IMR-90 (cell line): ENCODE data around the gene EDEM3. TPM values are rescaled to one million over a fixed set of nuclear protein-coding genes. Genes with fewer than 3 reads are reported as not detected.

ENCODE experiments used
- ATAC-seq: fragments of 200-7000 bp; cut with Tn5 transposase; 2 replicates; pipeline ENCODE4 v1.9.1; 2020; ENCODE audit warnings: low read depth, mild to moderate bottlenecking, moderate library complexity
- BruUV-seq: library from RNA; stranded (reverse); fragments of 400-500 nt; replicated peaks from 2 replicates; lab custom pipeline; 2021; lab: Mats Ljungman, UMichigan
- CTCF ChIA-PET: fragments of 300-600 bp; formaldehyde crosslinking; extraction: SDS; loops from one replicate; lab custom pipeline; 2021; ENCODE audit warnings: antibody characterized with exemption; lab: Yijun Ruan, JAX
- POLR2A ChIA-PET: fragments of 300-600 bp; sonication (Branson Sonifier 250); formaldehyde crosslinking; loops from one replicate; lab custom pipeline; 2022; ENCODE audit warnings: antibody characterized with exemption; ENCODE audit not compliant: unreplicated experiment; lab: Charles Lee
- DNase-seq: peaks from one replicate; pipeline ENCODE4 v3.0.0; 2013
- H2AFZ ChIP-seq: replicated peaks from 2 replicates; pipeline ENCODE3; 2013; ENCODE audit warnings: low read length, mild to moderate bottlenecking; ENCODE audit not compliant: poor library complexity
- H2AK5ac ChIP-seq: 2 replicates; pipeline ENCODE4 v1.6.1; 2013; ENCODE audit warnings: low read depth, low read length, inconsistent platforms
- H2AK9ac ChIP-seq: replicated peaks from 2 replicates; pipeline ENCODE3; 2013; ENCODE audit warnings: mild to moderate bottlenecking, low read depth, low read length, moderate library complexity; ENCODE audit not compliant: poor library complexity
- H2BK120ac ChIP-seq: 2 replicates; pipeline ENCODE4 v1.6.1; 2013; ENCODE audit warnings: low read depth, low read length, inconsistent platforms
- H2BK15ac ChIP-seq: 3 replicates; pipeline ENCODE4 v1.6.1; 2013; ENCODE audit warnings: low read depth, low read length, inconsistent platforms
- H2BK20ac ChIP-seq: 2 replicates; pipeline ENCODE4 v1.6.1; 2013; ENCODE audit warnings: low read depth, mild to moderate bottlenecking, inconsistent platforms, low read length, moderate library complexity
- H2BK5ac ChIP-seq: 2 replicates; pipeline ENCODE4 v1.6.1; 2013; ENCODE audit warnings: mild to moderate bottlenecking, low read depth, low read length, inconsistent platforms; ENCODE audit not compliant: poor library complexity, severe bottlenecking
- H3K14ac ChIP-seq: replicated peaks from 2 replicates; pipeline ENCODE4 v1.6.1; 2013; ENCODE audit warnings: low read depth, low read length, inconsistent platforms
- H3K18ac ChIP-seq: 2 replicates; pipeline ENCODE4 v1.6.1; 2013; ENCODE audit warnings: low read depth, low read length, control low read depth
- H3K23ac ChIP-seq: 2 replicates; pipeline ENCODE4 v1.6.1; 2013; ENCODE audit warnings: low read depth, low read length, inconsistent platforms
- H3K27ac ChIP-seq: 2 replicates; pipeline ENCODE4 v1.5.1; 2013; ENCODE audit warnings: mild to moderate bottlenecking, control low read depth, low read length; ENCODE audit not compliant: insufficient read depth
- H3K27me3 ChIP-seq: 2 replicates; pipeline ENCODE4 v1.6.1; 2013; ENCODE audit warnings: low read length; ENCODE audit not compliant: control insufficient read depth, insufficient read depth
- H3K36me3 ChIP-seq: 2 replicates; pipeline ENCODE4 v1.6.1; 2013; ENCODE audit warnings: low read length, mixed read lengths; ENCODE audit not compliant: control insufficient read depth, insufficient read depth
- H3K4ac ChIP-seq: 2 replicates; pipeline ENCODE4 v1.6.1; 2013; ENCODE audit warnings: low read depth, low read length, inconsistent platforms
- H3K4me1 ChIP-seq: 2 replicates; pipeline ENCODE4 v1.6.1; 2013; ENCODE audit warnings: low read length, mixed read lengths; ENCODE audit not compliant: control insufficient read depth, insufficient read depth
- H3K4me2 ChIP-seq: 2 replicates; pipeline ENCODE4 v1.6.1; 2013; ENCODE audit warnings: low read depth, mild to moderate bottlenecking, control low read depth, low read length, moderate library complexity
- H3K4me3 ChIP-seq: 2 replicates; pipeline ENCODE4 v1.5.1; 2013; ENCODE audit warnings: low read depth, mild to moderate bottlenecking, control low read depth, low read length, moderate library complexity; ENCODE audit not compliant: insufficient read depth
- H3K56ac ChIP-seq: 2 replicates; pipeline ENCODE4 v1.6.1; 2013; ENCODE audit warnings: low read length, inconsistent platforms; ENCODE audit not compliant: insufficient read depth; ENCODE audit errors: extremely low read depth
- H3K79me1 ChIP-seq, 2 experiments: 2 replicates each; pipeline ENCODE4 v1.6.1; 2013; ENCODE audit warnings: low read length in 2 of 2, inconsistent platforms in 1 of 2, low read depth in 1 of 2
- H3K9ac ChIP-seq: 2 replicates; pipeline ENCODE4 v1.6.1; 2013; ENCODE audit warnings: low read depth, low read length, control low read depth
- H3K9me1 ChIP-seq: 2 replicates; pipeline ENCODE4 v1.6.1; 2013; ENCODE audit warnings: low read length, inconsistent platforms; ENCODE audit not compliant: insufficient read depth
- H3K9me3 ChIP-seq: 2 replicates; pipeline ENCODE4 v1.6.1; 2013; ENCODE audit warnings: low read length; ENCODE audit not compliant: control insufficient read depth, insufficient read depth
- H4K20me1 ChIP-seq: 2 replicates; pipeline ENCODE4 v1.6.1; 2013; ENCODE audit warnings: low read length, inconsistent platforms; ENCODE audit not compliant: insufficient read depth
- H4K5ac ChIP-seq: 2 replicates; pipeline ENCODE4 v1.6.1; 2013; ENCODE audit warnings: mild to moderate bottlenecking, low read depth, low read length, control low read depth
- H4K8ac ChIP-seq, 2 experiments: 2 replicates each; pipeline ENCODE4 v1.6.1; 2013; ENCODE audit warnings: low read depth in 2 of 2, low read length in 2 of 2, control low read depth in 1 of 2, inconsistent platforms in 1 of 2
- H4K91ac ChIP-seq: 2 replicates; pipeline ENCODE4 v1.6.1; 2013; ENCODE audit warnings: low read depth, low read length, inconsistent platforms; ENCODE audit not compliant: insufficient read depth
- BHLHE40 ChIP-seq: fragments of 150-350 bp; IDR thresholded peaks from 2 replicates; pipeline ENCODE4 v1.6.1; 2016; ENCODE audit warnings: mild to moderate bottlenecking, low read depth, low read length
- CEBPB ChIP-seq: IDR thresholded peaks from 2 replicates; pipeline ENCODE4 v1.6.1; 2012; ENCODE audit warnings: low read depth, low read length, improper control_type of control experiment
- CHD1 ChIP-seq: IDR thresholded peaks from 2 replicates; pipeline ENCODE4 v1.6.1; 2012; ENCODE audit warnings: low read depth, low read length, improper control_type of control experiment
- FOS ChIP-seq: fragments of 150-350 bp; IDR thresholded peaks from 2 replicates; pipeline ENCODE4 v1.6.1; 2016; ENCODE audit warnings: low read depth, low read length
- MAFK ChIP-seq: IDR thresholded peaks from 2 replicates; pipeline ENCODE4 v1.6.1; 2012; ENCODE audit warnings: low read depth, low read length, improper control_type of control experiment
- MAZ ChIP-seq: IDR thresholded peaks from 2 replicates; pipeline ENCODE4 v1.6.1; 2012; ENCODE audit warnings: low read depth, mild to moderate bottlenecking, low read length, improper control_type of control experiment, moderate library complexity, borderline replicate concordance
- MXI1 ChIP-seq: IDR thresholded peaks from 2 replicates; pipeline ENCODE4 v1.6.1; 2012; ENCODE audit warnings: low read depth, mild to moderate bottlenecking, low read length, moderate library complexity, borderline replicate concordance
- NFE2L2 ChIP-seq: fragments of 150-350 bp; IDR thresholded peaks from 2 replicates; pipeline ENCODE4 v1.6.1; 2016; ENCODE audit warnings: low read depth, mild to moderate bottlenecking, low read length
- POLR2A ChIP-seq: IDR thresholded peaks from 2 replicates; pipeline ENCODE4 v1.6.1; 2012; ENCODE audit warnings: mild to moderate bottlenecking, low read depth, low read length
- RAD21 ChIP-seq: IDR thresholded peaks from 2 replicates; pipeline ENCODE4 v1.6.1; 2012; ENCODE audit warnings: low read length, improper control_type of control experiment
- RCOR1 ChIP-seq: IDR thresholded peaks from 2 replicates; pipeline ENCODE4 v1.6.1; 2012; ENCODE audit warnings: mild to moderate bottlenecking, low read length, improper control_type of control experiment; ENCODE audit not compliant: insufficient replicate concordance
- RFX5 ChIP-seq: IDR thresholded peaks from 2 replicates; pipeline ENCODE4 v1.8.0; 2012; ENCODE audit warnings: low read depth, mild to moderate bottlenecking, low read length, moderate library complexity
- SMC3 ChIP-seq: fragments of 150-350 bp; IDR thresholded peaks from 2 replicates; pipeline ENCODE4 v1.6.1; 2016; ENCODE audit warnings: low read depth, mild to moderate bottlenecking, antibody characterized with exemption, low read length, moderate library complexity
- WGBS, 2 experiments: methylation state at CpG; one replicate each; pipeline versions ENCODE4 v1.1.5 to v1.1.7; 2013; ENCODE audit warnings: missing lambda C conversion rate in 2 of 2; ENCODE audit not compliant: insufficient read length in 1 of 2; ENCODE audit errors: extremely low coverage in 2 of 2; 5-methylcytosine and 5-hydroxymethylcytosine counted together
- dilution Hi-C: fragments of 300-500 bp; cut with HindIII; formaldehyde crosslinking; loops from one replicate; pipeline ENCODE4 v1.14.3; 2018; ENCODE audit warnings: low sequenced_read_pairs; ENCODE audit not compliant: unreplicated experiment
- in situ Hi-C: fragments of 300-500 bp; cut with MboI; formaldehyde crosslinking; loops from 3 replicates; pipeline ENCODE4 v1.14.3; 2019; ENCODE audit warnings: low sequenced_read_pairs, inconsistent platforms, mixed read lengths
- intact Hi-C: fragments of 100-400 bp; cut with micrococcal nuclease; formaldehyde crosslinking; loops from 2 replicates; pipeline ENCODE4 v1.10.0; 2022
- polyA plus RNA-seq, 3 experiments: library from polyadenylated mRNA; depleted of rRNA; stranded (reverse); fragments of >200 nt; gene quantifications; 2 replicates each; pipeline ENCODE4 v1.2.3, GENCODE V29; 2012; ENCODE audit warnings: low replicate concordance in 1 of 3
- total RNA-seq: library from RNA; depleted of rRNA; stranded (reverse); fragments of >200 nt; gene quantifications from 2 replicates; pipeline ENCODE4 v1.2.3, GENCODE V29; 2012
- TF ChIP-seq, protein P1 (sequence below): fragments of 150-350 bp; IDR thresholded peaks from 2 replicates; pipeline ENCODE4 v1.6.1; 2017; ENCODE audit warnings: mild to moderate bottlenecking, antibody characterized with exemption, low read length, low read depth
- TF ChIP-seq, protein P2 (sequence below): fragments of 150-350 bp; IDR thresholded peaks from 2 replicates; pipeline ENCODE4 v1.6.1; 2016; ENCODE audit warnings: low read depth, mild to moderate bottlenecking, low read length, moderate library complexity, borderline replicate concordance
- TF ChIP-seq, protein P3 (sequence below): conservative IDR thresholded peaks from 2 replicates; pipeline ENCODE4 v1.5.1; 2012; ENCODE audit warnings: mild to moderate bottlenecking, low read depth, low read length, improper control_type of control experiment

EDEM3 gene
- total and polyA plus RNA-seq, 2 of the 4 experiments (the other 2 are of a cell fraction), result 17.5 to 29.9 TPM

DNA sequence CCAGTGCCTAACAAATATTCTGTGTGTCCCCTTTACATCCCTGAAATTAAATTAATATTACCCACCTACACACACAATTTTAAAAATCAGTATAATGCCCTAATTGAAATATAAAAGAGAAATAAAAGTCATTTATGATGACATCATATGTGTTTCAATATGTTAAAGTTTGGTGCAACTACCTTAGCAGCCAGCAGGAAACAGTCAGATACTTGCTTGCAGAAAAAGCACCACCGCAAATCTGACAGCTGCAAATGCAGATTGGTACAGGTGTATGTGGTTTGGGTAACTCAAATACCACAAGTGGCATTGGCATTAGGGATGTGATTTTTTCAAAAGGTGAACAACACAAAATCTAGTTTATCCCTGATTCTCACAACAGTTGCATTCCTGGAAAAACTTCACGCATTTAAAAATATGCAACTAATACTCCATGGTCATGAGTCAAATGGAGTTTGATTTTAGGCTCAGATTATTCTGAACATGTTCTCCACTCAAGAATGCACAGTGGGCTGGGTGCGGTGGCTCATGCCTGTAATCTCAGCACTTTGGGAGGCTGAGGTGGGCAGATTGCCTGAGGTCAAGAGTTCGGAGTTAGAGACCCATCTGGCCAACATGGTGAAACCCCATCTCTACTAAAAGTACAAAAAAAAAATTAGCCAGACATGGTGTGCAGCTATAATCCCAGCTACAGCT is 106.3 kb downstream of the EDEM3 start:
- 100% methylated on average over 1 of the region's 4 CpGs; no CpG with 5 or more reads in 1 of the 2 experiments for WGBS, 2 experiments
- dilution Hi-C loops, result no loop called here
- CTCF ChIA-PET, result no interaction called here

More for the DNA sequence above, 106.3 kb downstream of the EDEM3 start:
- Histone ChIP-seq H3K4me3 (no peak overlapping the region), H2BK15ac (no peak overlapping the region), H4K91ac (no peak overlapping the region), H2BK120ac (no peak overlapping the region), H3K27me3 (peaks cover 2% of the 10 kb centered on the region; the same call in 1 of the 2 replicates), H3K9me1 (peaks cover 8% of the 10 kb centered on the region), H3K27ac (no peak overlapping the region), H2BK20ac (no peak overlapping the region), H3K4ac (no peak overlapping the region), H3K9ac (no peak overlapping the region), H2BK5ac (no peak overlapping the region), H3K79me1 (no peaks in the 10 kb centered on the region), H4K5ac (no peak overlapping the region), H2AK5ac (no peak overlapping the region), H2AK9ac (no peak overlapping the region), H4K20me1 (no peaks in the 10 kb centered on the region), H3K23ac (no peak overlapping the region), H4K8ac (no peak overlapping the region), H3K9me3 (peaks cover 6% of the 10 kb centered on the region; the same call in 1 of the 2 replicates), H3K18ac (no peak overlapping the region), H3K36me3 (no peaks in the 10 kb centered on the region), H3K4me1 (peaks cover 9% of the 10 kb centered on the region), H3K56ac (no peak overlapping the region), H3K14ac (no peak overlapping the region), H3K4me2 (no peak overlapping the region), H2AFZ (no peak overlapping the region)
- no peak for TF ChIP-seq CEBPB
- no peak for TF ChIP-seq RAD21
- no peak for TF ChIP-seq MAFK
- TF ChIP-seq SMC3, result no peak
- no peak for TF ChIP-seq CHD1
- TF ChIP-seq, protein P1, sequence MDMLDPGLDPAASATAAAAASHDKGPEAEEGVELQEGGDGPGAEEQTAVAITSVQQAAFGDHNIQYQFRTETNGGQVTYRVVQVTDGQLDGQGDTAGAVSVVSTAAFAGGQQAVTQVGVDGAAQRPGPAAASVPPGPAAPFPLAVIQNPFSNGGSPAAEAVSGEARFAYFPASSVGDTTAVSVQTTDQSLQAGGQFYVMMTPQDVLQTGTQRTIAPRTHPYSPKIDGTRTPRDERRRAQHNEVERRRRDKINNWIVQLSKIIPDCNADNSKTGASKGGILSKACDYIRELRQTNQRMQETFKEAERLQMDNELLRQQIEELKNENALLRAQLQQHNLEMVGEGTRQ, result no peak
- no peak for TF ChIP-seq FOS
- TF ChIP-seq, protein P2, sequence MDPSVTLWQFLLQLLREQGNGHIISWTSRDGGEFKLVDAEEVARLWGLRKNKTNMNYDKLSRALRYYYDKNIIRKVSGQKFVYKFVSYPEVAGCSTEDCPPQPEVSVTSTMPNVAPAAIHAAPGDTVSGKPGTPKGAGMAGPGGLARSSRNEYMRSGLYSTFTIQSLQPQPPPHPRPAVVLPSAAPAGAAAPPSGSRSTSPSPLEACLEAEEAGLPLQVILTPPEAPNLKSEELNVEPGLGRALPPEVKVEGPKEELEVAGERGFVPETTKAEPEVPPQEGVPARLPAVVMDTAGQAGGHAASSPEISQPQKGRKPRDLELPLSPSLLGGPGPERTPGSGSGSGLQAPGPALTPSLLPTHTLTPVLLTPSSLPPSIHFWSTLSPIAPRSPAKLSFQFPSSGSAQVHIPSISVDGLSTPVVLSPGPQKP, result no peak
- no peak for TF ChIP-seq POLR2A
- no peak for TF ChIP-seq MAZ
- TF ChIP-seq NFE2L2, result no peak
- no peak for TF ChIP-seq RFX5
- TF ChIP-seq RCOR1, result no peak
- TF ChIP-seq BHLHE40, result no peak
- TF ChIP-seq MXI1, result no peak
- TF ChIP-seq, protein P3, sequence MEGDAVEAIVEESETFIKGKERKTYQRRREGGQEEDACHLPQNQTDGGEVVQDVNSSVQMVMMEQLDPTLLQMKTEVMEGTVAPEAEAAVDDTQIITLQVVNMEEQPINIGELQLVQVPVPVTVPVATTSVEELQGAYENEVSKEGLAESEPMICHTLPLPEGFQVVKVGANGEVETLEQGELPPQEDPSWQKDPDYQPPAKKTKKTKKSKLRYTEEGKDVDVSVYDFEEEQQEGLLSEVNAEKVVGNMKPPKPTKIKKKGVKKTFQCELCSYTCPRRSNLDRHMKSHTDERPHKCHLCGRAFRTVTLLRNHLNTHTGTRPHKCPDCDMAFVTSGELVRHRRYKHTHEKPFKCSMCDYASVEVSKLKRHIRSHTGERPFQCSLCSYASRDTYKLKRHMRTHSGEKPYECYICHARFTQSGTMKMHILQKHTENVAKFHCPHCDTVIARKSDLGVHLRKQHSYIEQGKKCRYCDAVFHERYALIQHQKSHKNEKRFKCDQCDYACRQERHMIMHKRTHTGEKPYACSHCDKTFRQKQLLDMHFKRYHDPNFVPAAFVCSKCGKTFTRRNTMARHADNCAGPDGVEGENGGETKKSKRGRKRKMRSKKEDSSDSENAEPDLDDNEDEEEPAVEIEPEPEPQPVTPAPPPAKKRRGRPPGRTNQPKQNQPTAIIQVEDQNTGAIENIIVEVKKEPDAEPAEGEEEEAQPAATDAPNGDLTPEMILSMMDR, result no peak
- ATAC-seq (no peak), DNase-seq (no peak)
- BruUV-seq, result no TSS peak
- intact Hi-C loops, result no loop called here
- in situ Hi-C loops, result no loop called here
- POLR2A ChIA-PET, result no interaction called here
